ENCODE measurements around the gene RAD51B.
A peak's percentile ranks its signal among the peaks of the same experiment; 100 is the strongest.

Gene RAD51B

DNA sequence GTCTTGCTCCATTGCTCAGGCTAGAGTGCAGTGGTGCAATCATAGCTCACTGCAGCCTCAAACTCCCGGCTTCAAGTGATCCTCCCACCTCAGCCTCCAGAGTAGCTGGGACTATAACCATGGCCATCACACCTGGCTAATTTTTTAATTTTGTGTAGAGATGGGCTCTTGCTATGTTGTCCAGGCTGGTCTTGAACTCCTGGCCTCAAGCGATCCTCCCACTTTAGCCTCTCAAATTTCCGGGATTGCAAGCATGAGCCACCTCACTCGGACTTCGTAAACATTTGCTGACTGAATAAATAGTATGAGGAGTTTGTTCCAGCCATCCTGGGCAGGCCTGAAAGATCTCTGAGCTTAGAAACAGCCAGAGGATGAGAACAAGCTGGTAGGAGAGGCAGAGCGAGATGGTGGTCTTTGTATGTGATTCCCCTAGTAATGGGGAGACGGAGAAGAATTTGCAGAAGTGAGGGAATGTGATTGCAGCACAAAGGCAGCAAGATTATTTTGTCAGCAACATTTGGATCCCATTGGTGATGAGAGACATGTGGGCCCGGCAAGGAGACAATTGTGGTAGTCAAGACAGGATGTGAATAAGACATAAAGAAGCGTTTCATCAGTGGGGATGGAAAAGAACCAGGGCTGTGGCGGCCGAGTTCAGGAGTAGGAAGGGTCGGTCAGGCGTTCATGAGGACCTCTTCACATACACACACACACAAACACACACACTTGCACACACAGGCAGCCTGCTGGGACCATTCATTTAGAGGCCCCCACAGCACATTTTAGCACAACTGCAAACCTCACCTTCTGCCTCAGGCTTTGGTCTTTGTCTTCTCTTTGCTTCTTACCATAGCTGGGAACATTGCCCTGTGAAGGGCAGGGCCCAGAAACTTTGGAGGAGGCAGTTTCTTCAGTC is 817.8 kb downstream of the RAD51B start:
- H3K27ac Mint-ChIP-seq, result no peak overlapping the region
- H3K9me3 Mint-ChIP-seq, result peaks cover 4% of the 10 kb centered on the region
- no peaks in the 10 kb centered on the region for H3K4me1 Mint-ChIP-seq
- H3K36me3 Mint-ChIP-seq, result no peaks in the 10 kb centered on the region
- no peak for ATAC-seq
- no peak overlapping the region for H3K4me3 Mint-ChIP-seq
- peak in 1 of 2 donors; percentile 2 for DNase-seq (ENCODE audit: low spot score in 2 of 2)

DNA sequence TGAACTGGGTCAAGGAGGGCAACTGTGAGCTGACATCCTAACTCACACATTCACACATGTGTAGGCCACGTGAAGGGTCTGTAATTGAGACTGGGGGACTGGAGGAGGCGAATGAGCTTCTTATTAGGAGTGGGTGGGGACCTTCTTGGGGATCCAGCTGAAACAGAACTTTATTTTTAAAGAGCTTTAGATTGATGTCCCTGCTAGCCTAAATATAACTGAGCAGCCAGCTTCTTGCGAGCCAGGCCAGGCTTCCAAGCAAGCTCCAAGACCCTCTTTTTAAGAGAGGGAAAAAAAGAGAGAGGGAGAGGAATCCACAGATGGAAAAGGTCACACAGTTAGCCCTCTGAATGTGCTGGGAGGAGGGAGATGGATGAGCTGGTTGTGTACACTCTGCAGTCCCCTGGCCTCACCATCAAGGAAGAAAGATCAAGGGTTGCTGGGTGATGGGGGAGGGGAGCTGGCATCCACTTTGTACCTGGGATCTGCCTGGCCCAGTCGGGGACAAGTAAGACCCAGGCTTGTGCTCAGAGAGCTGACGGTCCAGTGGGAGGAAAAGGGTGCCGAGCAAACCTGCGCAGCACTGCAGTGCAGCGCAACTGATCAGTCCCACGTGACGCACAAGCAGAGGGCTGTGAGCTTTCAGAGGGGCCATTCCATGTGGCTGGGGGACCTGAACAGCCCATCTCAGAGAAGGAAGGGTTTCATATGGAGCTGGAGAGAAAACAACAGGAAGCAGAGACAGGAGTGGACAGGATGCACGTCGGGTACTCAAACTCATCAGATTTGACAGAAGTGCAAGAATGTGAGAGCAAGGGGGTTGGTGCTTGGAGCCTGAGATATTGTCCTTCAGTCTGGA is 818.8 kb downstream of the RAD51B start:
- Mint-ChIP-seq H3K4me1 (no peaks in the 10 kb centered on the region), H3K9me3 (peaks cover 7% of the 10 kb centered on the region), H3K4me3 (no peak overlapping the region), H3K27ac (no peak overlapping the region), H3K36me3 (no peaks in the 10 kb centered on the region)
- ATAC-seq, result no peak
- DNase-seq (ENCODE audit: low spot score in 2 of 2), result peak in 1 of 2 donors; percentile 33

DNA sequence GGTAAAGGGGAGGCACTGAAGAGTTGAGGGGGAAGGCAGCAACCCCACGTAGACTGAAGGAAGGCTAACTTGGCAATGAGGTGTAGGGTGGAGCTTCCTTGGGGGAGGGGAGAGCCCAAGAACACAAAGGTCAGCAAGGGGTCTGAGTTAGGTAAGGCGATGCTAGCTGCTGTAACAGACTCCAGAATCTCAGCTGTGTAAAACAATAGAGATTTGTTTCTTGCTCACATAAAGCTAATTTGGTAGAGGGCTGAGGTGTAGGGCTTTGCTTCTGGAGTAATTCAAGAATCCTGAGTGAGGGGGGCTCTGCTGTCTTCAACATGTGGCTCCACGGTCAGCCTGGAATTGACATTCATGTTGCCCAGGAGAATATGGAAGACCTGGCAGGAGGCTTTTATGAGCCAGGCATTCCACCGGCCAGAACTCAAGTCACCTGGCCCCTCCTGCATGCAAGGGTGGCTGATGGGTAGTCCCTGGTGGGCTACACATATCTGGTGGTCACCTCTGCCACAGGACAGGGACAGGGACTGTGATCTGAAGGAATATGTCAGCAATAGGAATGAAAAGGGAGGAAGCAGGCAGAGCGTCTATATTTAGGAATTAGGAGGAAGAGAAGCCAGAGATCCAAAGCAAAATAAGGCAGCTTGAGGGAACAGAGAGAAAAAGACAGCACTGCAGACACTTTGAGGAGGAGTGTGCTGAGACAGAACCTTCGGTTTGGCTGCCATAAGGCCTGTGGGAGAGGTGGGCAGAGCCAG is 819.6 kb downstream of the RAD51B start:
- peaks cover 6% of the 10 kb centered on the region for H3K4me1 Mint-ChIP-seq

DNA sequence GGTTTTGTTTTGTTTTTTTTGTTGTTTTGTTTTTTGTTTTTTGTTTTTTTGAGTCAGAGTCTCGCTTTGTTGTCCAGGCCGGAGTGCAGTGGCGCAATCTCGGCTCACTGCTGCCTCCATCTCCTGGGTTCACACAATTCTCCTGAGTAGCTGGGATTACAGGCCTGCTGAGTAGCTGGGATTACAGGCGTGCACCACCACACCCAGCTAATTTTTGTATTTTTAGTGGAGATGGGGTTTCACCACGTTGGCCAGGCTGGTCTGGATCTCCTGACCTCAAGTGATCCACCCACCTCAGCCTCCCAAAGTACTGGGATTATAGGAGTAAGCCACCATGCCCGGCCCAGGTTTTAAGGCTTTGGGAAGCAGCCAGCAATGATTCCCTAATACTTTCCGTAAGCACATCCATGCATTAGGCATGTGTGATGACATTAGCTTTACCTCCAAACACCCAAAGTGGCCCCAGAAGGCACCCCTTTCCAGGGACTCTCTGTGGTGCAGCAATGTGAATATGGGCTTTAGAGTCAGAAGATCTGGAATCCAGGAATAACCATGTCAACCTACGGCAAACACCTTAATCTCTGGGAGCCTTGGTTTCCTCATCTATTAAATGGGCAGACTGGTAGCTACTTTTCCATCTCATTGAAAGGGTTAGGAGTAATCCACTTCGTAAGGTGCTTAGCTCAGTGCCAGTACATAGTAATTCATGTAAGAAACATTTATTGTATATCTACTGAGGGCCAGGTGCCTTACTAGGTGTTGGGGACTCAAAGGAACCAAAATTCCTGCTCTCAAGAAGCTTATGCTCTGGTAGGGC is 820.4 kb downstream of the RAD51B start:
- peaks cover 6% of the 10 kb centered on the region for H3K4me1 Mint-ChIP-seq
- ATAC-seq (no peak), DNase-seq (ENCODE audit: low spot score in 2 of 2) (peak in 1 of 2 donors; percentile 3)
- H3K4me3 Mint-ChIP-seq, result no peak overlapping the region
- H3K9me3 Mint-ChIP-seq, result peaks cover 7% of the 10 kb centered on the region
- H3K36me3 Mint-ChIP-seq, result no peaks in the 10 kb centered on the region
- H3K27ac Mint-ChIP-seq, result no peak overlapping the region

More for the DNA sequence above, 819.6 kb downstream of the RAD51B start:
- Mint-ChIP-seq H3K27ac (no peak overlapping the region), H3K4me3 (no peak overlapping the region), H3K36me3 (no peaks in the 10 kb centered on the region), H3K9me3 (peaks cover 7% of the 10 kb centered on the region)
- ATAC-seq (no peak), DNase-seq (ENCODE audit: low spot score in 2 of 2) (peak in 1 of 2 donors; percentile 28)

DNA sequence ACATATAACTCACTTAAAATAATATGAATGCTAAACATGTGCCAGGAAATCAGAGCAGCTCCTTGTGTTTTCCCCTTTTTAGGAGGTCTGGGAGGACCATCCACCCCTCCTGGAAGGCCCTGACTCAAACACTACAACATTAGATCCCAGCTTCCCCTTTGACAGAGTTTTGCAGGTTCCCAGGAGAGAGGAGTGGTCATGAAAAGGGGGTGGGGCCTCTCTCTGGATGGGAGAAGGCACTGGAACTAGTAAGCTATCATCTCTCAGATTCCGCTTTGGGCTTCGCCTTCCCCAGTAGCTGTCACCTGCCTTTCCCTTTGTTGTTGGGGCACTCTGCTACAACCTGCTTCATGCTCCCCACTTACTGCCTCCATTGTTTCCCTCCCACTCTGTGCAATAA is 824.1 kb downstream of the RAD51B start:
- DNase-seq (ENCODE audit: low spot score in 2 of 2) (no peak), ATAC-seq (no peak)
- H3K9me3 Mint-ChIP-seq, result peaks cover 7% of the 10 kb centered on the region
- H3K4me3 Mint-ChIP-seq, result no peak overlapping the region
- H3K36me3 Mint-ChIP-seq, result no peaks in the 10 kb centered on the region
- peak overlapping the region; percentile 4 for H3K27ac Mint-ChIP-seq
- peaks cover 6% of the 10 kb centered on the region for H3K4me1 Mint-ChIP-seq

DNA sequence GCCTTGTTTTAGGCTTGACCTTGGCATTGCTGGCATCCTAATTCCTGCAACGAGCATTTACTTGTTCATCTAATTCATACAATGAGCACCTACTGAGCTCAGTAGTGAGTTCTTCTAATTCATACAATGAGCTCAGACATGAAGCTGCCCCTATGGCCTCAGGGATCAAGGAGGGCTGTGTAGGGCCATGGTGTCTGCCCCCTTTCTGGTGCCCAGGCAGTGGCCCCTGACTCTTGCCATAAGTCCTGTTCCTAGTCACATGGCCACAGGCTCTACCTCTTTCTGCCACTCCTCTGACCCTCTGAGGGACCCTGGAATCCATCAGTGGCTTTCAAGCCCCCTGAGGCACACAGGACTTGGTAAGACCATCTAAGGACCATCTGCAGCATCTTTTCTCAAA is 824.5 kb downstream of the RAD51B start:
- Mint-ChIP-seq H3K9me3 (peaks cover 7% of the 10 kb centered on the region), H3K27ac (peak overlapping the region; percentile 21), H3K4me3 (no peak overlapping the region), H3K4me1 (peaks cover 6% of the 10 kb centered on the region), H3K36me3 (no peaks in the 10 kb centered on the region)
- DNase-seq (ENCODE audit: low spot score in 2 of 2), result no peak
- ATAC-seq, result no peak

DNA sequence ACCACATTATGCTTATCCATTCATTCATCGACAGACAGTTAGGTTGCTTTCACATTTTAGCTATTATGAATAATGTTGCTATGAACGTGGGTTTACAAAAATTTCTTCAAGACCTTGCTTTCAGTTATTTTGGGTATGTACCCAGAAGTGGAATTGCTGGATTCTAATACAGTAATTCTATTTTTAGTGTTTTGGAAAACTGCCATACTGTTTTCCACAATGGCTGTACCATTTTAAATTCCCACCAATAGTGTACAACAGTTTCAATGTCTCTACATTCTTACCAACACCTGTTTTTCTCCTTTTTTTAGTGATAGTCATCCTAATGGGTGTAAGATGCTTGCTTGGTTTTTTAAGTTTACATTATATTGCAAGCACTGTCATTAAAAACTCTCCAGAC is 825.8 kb downstream of the RAD51B start:
- Mint-ChIP-seq H3K4me1 (peaks cover 6% of the 10 kb centered on the region), H3K4me3 (no peak overlapping the region)
- ATAC-seq, result no peak

DNA sequence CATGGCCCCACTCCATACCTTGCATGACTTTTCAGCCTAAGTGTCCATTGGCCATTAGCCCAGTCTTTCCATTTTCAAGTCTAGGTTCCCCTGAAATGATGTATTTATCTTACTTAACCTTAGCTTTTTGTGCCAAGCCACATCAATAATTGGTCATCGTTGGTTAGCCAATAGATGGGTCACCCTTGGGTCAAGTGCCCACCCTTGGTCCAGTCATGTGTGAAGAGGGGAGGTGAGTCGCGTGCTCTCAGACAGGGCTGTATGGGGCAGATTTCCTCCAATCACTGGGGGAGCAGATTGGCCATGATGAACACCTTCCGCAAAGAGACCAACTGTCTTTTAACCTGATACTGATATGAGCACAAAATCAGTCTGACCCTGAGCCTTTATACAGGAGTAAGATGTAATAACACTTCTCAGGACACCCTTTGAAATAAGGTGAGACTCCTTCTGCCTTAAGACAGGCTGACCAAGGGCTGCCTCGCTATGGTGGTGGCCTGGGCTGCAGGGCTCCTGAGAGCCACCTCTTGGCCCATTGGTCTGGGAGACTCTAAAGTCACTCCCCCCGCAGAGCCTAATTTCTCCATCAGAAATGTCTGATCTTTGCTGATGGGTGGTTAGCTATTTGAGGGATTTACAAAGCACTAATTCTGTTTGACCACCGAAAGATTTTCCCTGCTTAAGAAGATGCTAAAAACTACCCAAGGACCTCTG is 830.1 kb downstream of the RAD51B start:
- no peak for ATAC-seq
- Mint-ChIP-seq H3K27ac (no peak overlapping the region), H3K4me3 (no peak overlapping the region)

More for the DNA sequence above, 825.8 kb downstream of the RAD51B start:
- Mint-ChIP-seq H3K27ac (no peak overlapping the region), H3K9me3 (peaks cover 6% of the 10 kb centered on the region), H3K36me3 (no peaks in the 10 kb centered on the region)
- no peak for DNase-seq (ENCODE audit: low spot score in 2 of 2)

DNA sequence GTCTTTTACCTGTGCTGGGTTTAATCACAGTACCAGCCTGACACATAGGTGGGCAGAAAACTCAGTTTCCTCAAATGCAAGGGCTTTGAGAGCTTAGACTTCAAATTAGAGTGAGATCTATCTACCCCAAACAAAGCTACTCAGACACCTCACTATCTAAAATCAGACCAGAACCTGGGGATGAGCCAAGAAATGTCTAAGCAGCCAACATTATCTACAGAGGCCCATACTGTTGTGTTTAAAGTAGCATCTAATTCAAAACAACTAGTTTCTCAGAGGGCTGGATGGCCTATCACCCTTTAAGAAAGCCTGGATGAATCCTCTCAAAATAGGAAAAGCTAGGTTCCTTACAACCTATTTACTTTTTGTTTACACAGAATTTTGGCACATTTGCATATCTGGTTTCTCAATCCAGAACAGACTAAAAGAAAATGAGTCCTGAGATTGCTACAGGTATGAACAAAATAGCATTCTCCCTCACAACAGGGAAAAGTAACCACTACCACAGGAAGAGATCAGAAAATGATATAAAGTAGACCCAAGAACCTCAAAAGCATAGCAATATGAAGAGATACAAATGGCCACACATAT is 830.9 kb downstream of the RAD51B start:
- Mint-ChIP-seq H3K9me3 (no peaks in the 10 kb centered on the region), H3K4me3 (no peak overlapping the region), H3K27ac (peak overlapping the region; percentile 12), H3K36me3 (no peaks in the 10 kb centered on the region), H3K4me1 (no peaks in the 10 kb centered on the region)
- ATAC-seq (no peak), DNase-seq (ENCODE audit: low spot score in 2 of 2) (no peak)

More for the DNA sequence above, 830.1 kb downstream of the RAD51B start:
- no peak for DNase-seq (ENCODE audit: low spot score in 2 of 2)
- Mint-ChIP-seq H3K4me1 (no peaks in the 10 kb centered on the region), H3K36me3 (no peaks in the 10 kb centered on the region), H3K9me3 (no peaks in the 10 kb centered on the region)

DNA sequence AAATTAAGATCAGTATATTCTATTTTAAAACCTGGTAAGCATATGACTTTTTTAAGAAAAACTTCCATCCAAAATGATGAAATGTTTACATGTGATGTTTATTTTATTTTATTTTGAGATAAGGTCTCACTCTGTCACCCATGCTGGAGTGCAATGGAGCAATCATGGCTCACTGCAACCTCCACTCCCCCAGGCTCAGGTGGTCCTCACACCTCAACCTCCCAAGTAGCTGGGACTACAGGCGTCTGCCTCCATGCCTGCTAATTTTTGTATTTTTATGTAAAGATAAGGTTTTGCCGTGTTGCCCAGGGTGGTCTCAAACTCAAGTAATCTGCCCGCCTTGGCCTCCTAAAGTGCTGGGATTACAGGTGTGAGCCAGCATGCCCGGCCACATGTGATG is 831.5 kb downstream of the RAD51B start:
- H3K27ac Mint-ChIP-seq, result no peak overlapping the region
- no peak overlapping the region for H3K4me3 Mint-ChIP-seq
- H3K4me1 Mint-ChIP-seq, result no peaks in the 10 kb centered on the region
- DNase-seq (ENCODE audit: low spot score in 2 of 2) (no peak), ATAC-seq (no peak)
- H3K9me3 Mint-ChIP-seq, result no peaks in the 10 kb centered on the region
- no peaks in the 10 kb centered on the region for H3K36me3 Mint-ChIP-seq

DNA sequence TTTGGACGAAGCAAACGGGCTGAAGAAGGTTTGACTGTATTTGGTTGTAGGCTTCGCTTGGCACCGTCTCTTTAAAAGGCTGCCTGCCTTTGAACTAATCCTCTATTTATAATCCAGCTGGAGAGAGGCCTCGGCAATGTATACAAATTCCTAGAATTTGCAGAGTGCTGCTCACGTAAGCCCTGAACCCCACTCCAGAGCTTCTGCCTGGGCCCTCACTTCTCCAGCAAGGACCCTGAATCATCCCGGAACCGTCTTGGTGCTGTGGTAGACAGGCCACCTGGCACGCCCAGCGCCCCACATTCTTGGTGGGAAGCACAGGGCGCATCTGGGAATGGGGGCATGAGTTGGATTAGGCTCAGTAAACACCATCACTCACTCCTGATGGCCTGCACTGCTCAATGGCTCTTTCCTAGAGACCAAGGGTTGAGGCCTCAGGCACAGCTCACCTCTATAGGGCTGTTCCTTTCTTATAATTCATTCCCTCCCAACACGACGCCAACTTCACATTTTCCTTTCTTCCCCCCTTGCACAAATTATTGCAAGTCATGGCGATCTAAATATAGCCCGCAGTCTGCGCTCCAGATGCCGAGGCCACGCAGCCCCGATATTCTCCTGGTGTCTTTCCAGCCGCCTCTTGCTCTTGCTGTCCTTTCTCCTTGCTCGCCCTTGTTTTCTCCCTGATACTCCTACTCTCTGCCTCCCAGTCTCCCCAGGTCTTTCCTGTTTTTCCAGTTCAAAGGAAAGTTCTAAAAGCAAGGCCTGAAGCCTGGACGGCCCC is 832.3 kb downstream of the RAD51B start:
- no peaks in the 10 kb centered on the region for H3K9me3 Mint-ChIP-seq
- ATAC-seq (no peak), DNase-seq (ENCODE audit: low spot score in 2 of 2) (no peak)
- H3K4me3 Mint-ChIP-seq, result no peak overlapping the region
- H3K36me3 Mint-ChIP-seq, result no peaks in the 10 kb centered on the region
- H3K4me1 Mint-ChIP-seq, result no peaks in the 10 kb centered on the region
- peak overlapping the region; percentile 8 for H3K27ac Mint-ChIP-seq

DNA sequence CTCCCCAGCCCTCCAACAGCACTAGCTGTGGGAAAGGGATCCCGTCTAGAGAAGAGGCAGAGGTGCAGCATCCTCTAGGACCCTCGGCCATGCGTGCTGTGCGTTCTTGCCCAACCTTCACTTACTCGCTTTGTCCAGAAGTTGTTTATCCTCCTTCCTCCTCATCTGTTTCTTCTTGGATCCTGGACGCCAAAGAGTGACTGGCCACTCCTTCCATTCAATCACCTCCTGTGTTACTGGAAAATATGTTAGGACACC is 832.8 kb downstream of the RAD51B start:
- no peaks in the 10 kb centered on the region for H3K9me3 Mint-ChIP-seq
- H3K4me3 Mint-ChIP-seq, result no peak overlapping the region
- no peak for DNase-seq (ENCODE audit: low spot score in 2 of 2)
- no peak for ATAC-seq
- peak overlapping the region; percentile 8 for H3K27ac Mint-ChIP-seq
- no peaks in the 10 kb centered on the region for H3K4me1 Mint-ChIP-seq
- H3K36me3 Mint-ChIP-seq, result no peaks in the 10 kb centered on the region

DNA sequence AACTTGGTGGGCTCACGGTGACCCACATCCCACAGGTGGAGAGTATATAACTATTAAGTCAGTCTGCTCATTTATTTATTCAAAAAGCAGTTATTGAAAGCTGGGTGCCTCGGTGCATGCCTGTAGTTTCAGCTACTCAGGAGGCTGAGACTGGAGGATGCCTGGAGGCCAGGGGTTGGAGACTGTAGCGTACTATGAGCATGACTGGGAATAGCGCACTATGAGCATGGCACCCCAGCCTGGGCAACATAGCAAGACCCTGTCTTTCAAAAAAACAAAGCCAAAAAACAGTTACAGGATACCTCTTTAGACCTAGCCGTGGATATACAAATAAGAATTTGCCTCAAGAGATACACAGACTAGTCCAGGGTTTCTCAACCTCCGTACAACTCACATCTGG is 833.5 kb downstream of the RAD51B start:
- H3K4me1 Mint-ChIP-seq, result no peaks in the 10 kb centered on the region
- ATAC-seq, result no peak
- H3K4me3 Mint-ChIP-seq, result no peak overlapping the region
- DNase-seq (ENCODE audit: low spot score in 2 of 2), result no peak
- H3K36me3 Mint-ChIP-seq, result no peaks in the 10 kb centered on the region
- H3K27ac Mint-ChIP-seq, result no peak overlapping the region
- H3K9me3 Mint-ChIP-seq, result no peaks in the 10 kb centered on the region
